GM12878 (cell line): ENCODE measurements around the gene BSN. TPM values are rescaled to one million over a fixed set of nuclear protein-coding genes. Genes with fewer than 3 reads are reported as not detected.

Source experiments
- ATAC-seq: fragments of 200-7000 bp; cut with Tn5 transposase; 3 replicates; pipeline ENCODE4 v1.9.1; 2020; ENCODE audit warnings: mild to moderate bottlenecking, moderate library complexity
- BruUV-seq: library from RNA; stranded (reverse); fragments of 400-500 nt; replicated peaks from 2 replicates; lab custom pipeline; 2021; lab: Mats Ljungman, UMichigan
- CTCF ChIA-PET: fragments of 300-600 bp; sonication (Branson Sonifier 250); formaldehyde crosslinking; extraction: SDS; loops from one replicate; lab custom pipeline; 2021; ENCODE audit warnings: inconsistent platforms; lab: Yijun Ruan, JAX
- POLR2A ChIA-PET: fragments of 350-600 bp; formaldehyde crosslinking; extraction: SDS; loops from one replicate; lab custom pipeline; 2021; ENCODE audit warnings: inconsistent platforms; lab: Charles Lee
- RAD21 ChIA-PET: fragments of 300-600 bp; sonication (Branson Sonifier 250); formaldehyde crosslinking; loops from one replicate; lab custom pipeline; 2023; ENCODE audit warnings: antibody characterized with exemption; ENCODE audit not compliant: unreplicated experiment; lab: Charles Lee
- SMC1A ChIA-PET: fragments of 300-600 bp; sonication (Branson Sonifier 250); formaldehyde crosslinking; loops from one replicate; lab custom pipeline; 2023; ENCODE audit not compliant: unreplicated experiment, uncharacterized antibody; lab: Charles Lee
- DNase-seq: peaks from one replicate; pipeline ENCODE4 v3.0.0-alpha.2; 2011; ENCODE audit warnings: low read depth, low spot score
- FAIRE-seq: peaks from 3 replicates; lab custom pipeline; 2011; peaks lifted over from hg19 to GRCh38; lab: Jason Lieb, UNC
- H2AFZ ChIP-seq: 2 replicates; pipeline ENCODE4 v1.6.0; 2011; ENCODE audit warnings: low read depth, low read length, control low read depth; ENCODE audit not compliant: control insufficient read depth
- H3K27ac ChIP-seq: 2 replicates; pipeline ENCODE4 v1.5.1; 2011; ENCODE audit warnings: control low read depth; ENCODE audit not compliant: control insufficient read depth, insufficient read depth
- H3K27me3 ChIP-seq, 2 experiments: replicated peaks in 1 of 2; 2 replicates each; pipeline versions ENCODE4 v1.6.0 to v1.6.1; 2011; ENCODE audit warnings: low read length in 1 of 2; ENCODE audit not compliant: control insufficient read depth in 2 of 2, insufficient read depth in 2 of 2
- H3K36me3 ChIP-seq, 2 experiments: 2 replicates each; pipeline ENCODE4 v1.5.1; 2011; ENCODE audit warnings: low read length in 1 of 2; ENCODE audit not compliant: control insufficient read depth in 2 of 2, insufficient read depth in 2 of 2
- H3K4me1 ChIP-seq: 2 replicates; pipeline ENCODE4 v1.6.1; 2011; ENCODE audit warnings: mild to moderate bottlenecking, low read length, moderate library complexity, mixed read lengths; ENCODE audit not compliant: control insufficient read depth, insufficient read depth
- H3K4me2 ChIP-seq: 2 replicates; pipeline ENCODE4 v1.6.0; 2011; ENCODE audit warnings: control low read depth; ENCODE audit not compliant: control insufficient read depth, insufficient read depth
- H3K4me3 ChIP-seq: fragments of 200-600 bp; sonication (generic); 2 replicates; pipeline ENCODE4 v1.5.1; 2016
- H3K79me2 ChIP-seq: 2 replicates; pipeline ENCODE4 v1.6.0; 2011; ENCODE audit warnings: low read length; ENCODE audit not compliant: control insufficient read depth, insufficient read depth
- H3K9ac ChIP-seq: 2 replicates; pipeline ENCODE4 v1.8.0; 2011; ENCODE audit warnings: low read length, control low read depth, mixed read lengths; ENCODE audit not compliant: control insufficient read depth, insufficient read depth
- H3K9me3 ChIP-seq: replicated peaks from 3 replicates; pipeline ENCODE4 v1.5.1; 2011; ENCODE audit warnings: mild to moderate bottlenecking, low read length; ENCODE audit not compliant: control insufficient read depth, insufficient read depth
- H4K20me1 ChIP-seq: 2 replicates; pipeline ENCODE4 v1.6.0; 2011; ENCODE audit not compliant: control insufficient read depth, insufficient read depth
- BCL11A ChIP-seq: IDR thresholded peaks from 2 replicates; pipeline ENCODE4 v1.6.1; 2011; ENCODE audit warnings: low read depth, low read length
- CHD4 ChIP-seq: fragments of 200-600 bp; sonication (generic); IDR thresholded peaks from 2 replicates; pipeline ENCODE4 v1.6.1; 2016; ENCODE audit warnings: mild to moderate bottlenecking
- CREB1 ChIP-seq: IDR thresholded peaks from 2 replicates; pipeline ENCODE4 v1.6.1; 2012; ENCODE audit warnings: low read depth, mild to moderate bottlenecking, inconsistent platforms
- EED ChIP-seq: sonication (generic); IDR thresholded peaks from 2 replicates; pipeline ENCODE4 v1.6.1; 2016; ENCODE audit warnings: antibody characterized with exemption, low read depth
- FOXK2 ChIP-seq: fragments of 450-650 bp; IDR thresholded peaks from 2 replicates; pipeline ENCODE4 v1.6.1; 2017; ENCODE audit warnings: mild to moderate bottlenecking, moderate library complexity
- IKZF2 ChIP-seq, 2 experiments: fragments of 450-650 bp; IDR thresholded peaks; 2 replicates each; pipeline ENCODE4 v1.6.1; 2017; ENCODE audit warnings: mild to moderate bottlenecking in 2 of 2, moderate library complexity in 2 of 2
- MLLT1 ChIP-seq: fragments of 450-650 bp; IDR thresholded peaks from 2 replicates; pipeline ENCODE4 v1.6.1; 2016; ENCODE audit warnings: mild to moderate bottlenecking
- PML ChIP-seq: IDR thresholded peaks from 2 replicates; pipeline ENCODE4 v1.6.1; 2012; ENCODE audit warnings: low read length, inconsistent platforms
- POLR2AphosphoS2 ChIP-seq: IDR thresholded peaks from 2 replicates; pipeline ENCODE4 v1.6.1; 2011; ENCODE audit warnings: low read depth, mild to moderate bottlenecking, low read length, improper control_type of control experiment, moderate library complexity
- SMC3 ChIP-seq: IDR thresholded peaks from 2 replicates; pipeline ENCODE4 v1.6.1; 2011; ENCODE audit warnings: low read length, improper control_type of control experiment, borderline replicate concordance
- SP1 ChIP-seq: IDR thresholded peaks from one replicate; pipeline ENCODE4 v1.6.1; 2011; ENCODE audit warnings: low read depth, low read length
- STAT3 ChIP-seq: IDR thresholded peaks from 2 replicates; pipeline ENCODE4 v1.6.1; 2011; ENCODE audit warnings: low read depth, low read length, improper control_type of control experiment
- SUZ12 ChIP-seq: fragments of 200-600 bp; sonication (generic); IDR thresholded peaks from one replicate; pipeline ENCODE4 v1.6.1; 2018; ENCODE audit warnings: antibody characterized with exemption, mild to moderate bottlenecking; ENCODE audit not compliant: unreplicated experiment
- ZNF622 ChIP-seq: fragments of 450-650 bp; IDR thresholded peaks from 2 replicates; pipeline ENCODE4 v1.6.1; 2017; ENCODE audit warnings: mild to moderate bottlenecking, inconsistent platforms
- WGBS: methylation state at CpG from one replicate; pipeline ENCODE4 v1.1.6; 2016; ENCODE audit warnings: low lambda C conversion rate; ENCODE audit not compliant: insufficient replicate concordance, insufficient coverage; ENCODE audit errors: missing lambda C conversion rate; 5-methylcytosine and 5-hydroxymethylcytosine counted together
- in situ Hi-C: fragments of 300-500 bp; cut with MboI; formaldehyde crosslinking; loops from 9 replicates; pipeline ENCODE4 v1.14.3; 2018; ENCODE audit warnings: mixed read lengths
- intact Hi-C: fragments of 100-400 bp; cut with micrococcal nuclease; formaldehyde crosslinking; loops from one replicate; pipeline ENCODE4 v1.14.2; 2022; ENCODE audit not compliant: unreplicated experiment
- polyA plus RNA-seq, 11 experiments: library from polyadenylated mRNA; depleted of rRNA in 4 of 11; unstranded in 6 of 11; stranded (reverse) in 5 of 11; fragments of >200 nt; fragmentation: Nextera tagmentation in 4 of 11; fragmentation: Illumina TruSeq in 1 of 11; extraction: Ambion mirVana in 4 of 11; extraction: Trizol in 1 of 11; gene quantifications; 1 replicate in 1 of 11; 2 replicates in 10 of 11; pipeline versions ENCODE4 v1.2.1 to v1.2.3, GENCODE V29; 2011 to 2016; ENCODE audit warnings: inconsistent platforms in 2 of 11, missing spikeins in 2 of 11, low read depth in 1 of 11
- total RNA-seq, 4 experiments: library from RNA; depleted of rRNA in 3 of 4; stranded (reverse); fragments of >200 nt in 3 of 4; fragmentation: Illumina TruSeq in 1 of 4; extraction: Trizol in 1 of 4; gene quantifications; 2 replicates each; pipeline versions ENCODE4 v1.2.1 to v1.2.3, GENCODE V29; 2013 to 2021
- TF ChIP-seq, protein P1 (sequence below): fragments of 450-650 bp; IDR thresholded peaks from 2 replicates; pipeline ENCODE4 v1.6.1; 2017; ENCODE audit warnings: low read depth, mild to moderate bottlenecking, moderate library complexity
- TF ChIP-seq, protein P2 (sequence below): IDR thresholded peaks from 2 replicates; pipeline ENCODE4 v1.6.1; 2011; ENCODE audit warnings: low read depth, mild to moderate bottlenecking, low read length, moderate library complexity, borderline replicate concordance; ENCODE audit errors: extremely low read depth

BSN gene
- total and polyA plus RNA-seq, 10 of the 15 experiments (the other 5 are each of a cell fraction or from before 2014, with no cell fraction given) = under 0.01 to 0.19 (median 0.05) TPM; not detected in 1

GRCh38 chr3:49707113-49707480 is 152.8 kb downstream of the BSN start:
- no peak for FAIRE-seq
- Histone ChIP-seq H3K79me2 (no peaks in the 10 kb centered on the region), H3K4me1 (no peaks in the 10 kb centered on the region), H3K9me3 (no peaks in the 10 kb centered on the region), H3K27ac (no peak overlapping the region), H3K4me2 (no peak overlapping the region), H4K20me1 (no peaks in the 10 kb centered on the region), H3K4me3 (no peak overlapping the region), H3K36me3 (peaks cover 0 to 5% of the 10 kb centered on the region in 2 experiments; a peak in 3 of 4 replicates), H3K9ac (no peak overlapping the region), H2AFZ (no peak overlapping the region), H3K27me3 (no peaks in the 10 kb centered on the region)
- intact Hi-C loops = no loop called here
- POLR2A ChIA-PET = no interaction called here
- SMC1A ChIA-PET = no interaction called here
- TF ChIP-seq POLR2AphosphoS2 (no peak), BCL11A (no peak), CREB1 (no peak), FOXK2 (no peak), SUZ12 (no peak), ZNF622 (no peak), IKZF2 (IDR thresholded peaks at IDR 0.05) (no peak), PML (no peak), MLLT1 (no peak), EED (no peak), CHD4 (no peak), SP1 (no peak), STAT3 (no peak), SMC3 (no peak)
- TF ChIP-seq, protein P1, sequence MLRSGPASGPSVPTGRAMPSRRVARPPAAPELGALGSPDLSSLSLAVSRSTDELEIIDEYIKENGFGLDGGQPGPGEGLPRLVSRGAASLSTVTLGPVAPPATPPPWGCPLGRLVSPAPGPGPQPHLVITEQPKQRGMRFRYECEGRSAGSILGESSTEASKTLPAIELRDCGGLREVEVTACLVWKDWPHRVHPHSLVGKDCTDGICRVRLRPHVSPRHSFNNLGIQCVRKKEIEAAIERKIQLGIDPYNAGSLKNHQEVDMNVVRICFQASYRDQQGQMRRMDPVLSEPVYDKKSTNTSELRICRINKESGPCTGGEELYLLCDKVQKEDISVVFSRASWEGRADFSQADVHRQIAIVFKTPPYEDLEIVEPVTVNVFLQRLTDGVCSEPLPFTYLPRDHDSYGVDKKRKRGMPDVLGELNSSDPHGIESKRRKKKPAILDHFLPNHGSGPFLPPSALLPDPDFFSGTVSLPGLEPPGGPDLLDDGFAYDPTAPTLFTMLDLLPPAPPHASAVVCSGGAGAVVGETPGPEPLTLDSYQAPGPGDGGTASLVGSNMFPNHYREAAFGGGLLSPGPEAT = no peak
- TF ChIP-seq, protein P2, sequence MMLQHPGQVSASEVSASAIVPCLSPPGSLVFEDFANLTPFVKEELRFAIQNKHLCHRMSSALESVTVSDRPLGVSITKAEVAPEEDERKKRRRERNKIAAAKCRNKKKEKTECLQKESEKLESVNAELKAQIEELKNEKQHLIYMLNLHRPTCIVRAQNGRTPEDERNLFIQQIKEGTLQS = no peak
- CTCF ChIA-PET = no interaction called here
- BruUV-seq = no TSS peak
- 86% methylated on average over 3 of the region's 4 CpGs for WGBS
- in situ Hi-C loops = no loop called here
- RAD21 ChIA-PET = no interaction called here
- DNase-seq = no peak
- no peak for ATAC-seq
